Testis (tissue), 2 donors: ENCODE data around the gene NRTN.
"Not testable (repeated sequence)": the region's sequence is repeated elsewhere in the genome, so short reads cannot be mapped to it uniquely, and the experiment has no call there.

ENCODE experiments used
- POLR2A ChIP-seq: fragments of 450-650 bp; IDR thresholded peaks from one replicate; pipeline ENCODE4 v1.6.1; 2017; ENCODE audit warnings: antibody characterized with exemption, mild to moderate bottlenecking, moderate library complexity
- TF ChIP-seq, protein P1 (sequence below), 3 experiments: fragments of 450-650 bp in 2 of 3; fragments of 200-600 bp in 1 of 3; sonication (generic) in 1 of 3; IDR thresholded peaks; one replicate each; pipeline ENCODE4 v1.5.1; 2016 to 2019; ENCODE audit warnings: antibody characterized with exemption in 3 of 3, mild to moderate bottlenecking in 2 of 3, moderate library complexity in 1 of 3

GRCh38 chr19:5874496-5874895 lies 69.6 kb downstream of the NRTN start:
- TF ChIP-seq, protein P1, sequence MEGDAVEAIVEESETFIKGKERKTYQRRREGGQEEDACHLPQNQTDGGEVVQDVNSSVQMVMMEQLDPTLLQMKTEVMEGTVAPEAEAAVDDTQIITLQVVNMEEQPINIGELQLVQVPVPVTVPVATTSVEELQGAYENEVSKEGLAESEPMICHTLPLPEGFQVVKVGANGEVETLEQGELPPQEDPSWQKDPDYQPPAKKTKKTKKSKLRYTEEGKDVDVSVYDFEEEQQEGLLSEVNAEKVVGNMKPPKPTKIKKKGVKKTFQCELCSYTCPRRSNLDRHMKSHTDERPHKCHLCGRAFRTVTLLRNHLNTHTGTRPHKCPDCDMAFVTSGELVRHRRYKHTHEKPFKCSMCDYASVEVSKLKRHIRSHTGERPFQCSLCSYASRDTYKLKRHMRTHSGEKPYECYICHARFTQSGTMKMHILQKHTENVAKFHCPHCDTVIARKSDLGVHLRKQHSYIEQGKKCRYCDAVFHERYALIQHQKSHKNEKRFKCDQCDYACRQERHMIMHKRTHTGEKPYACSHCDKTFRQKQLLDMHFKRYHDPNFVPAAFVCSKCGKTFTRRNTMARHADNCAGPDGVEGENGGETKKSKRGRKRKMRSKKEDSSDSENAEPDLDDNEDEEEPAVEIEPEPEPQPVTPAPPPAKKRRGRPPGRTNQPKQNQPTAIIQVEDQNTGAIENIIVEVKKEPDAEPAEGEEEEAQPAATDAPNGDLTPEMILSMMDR (IDR thresholded peaks at IDR 0.05), result not testable (repeated sequence)
- TF ChIP-seq POLR2A, result not testable (repeated sequence)
